MV-4-11 (cell line): ENCODE results near the gene CNOT8.
A peak's percentile ranks its signal among the peaks of the same experiment; 100 is the strongest.
"Not testable (repeated sequence)": the region's sequence is repeated elsewhere in the genome, so short reads cannot be mapped to it uniquely, and the experiment has no call there.

Experiments
- DNase-seq: peaks from one replicate; lab custom pipeline; 2025; lab: John Stamatoyannopoulos, UW

CNOT8 gene

DNA sequence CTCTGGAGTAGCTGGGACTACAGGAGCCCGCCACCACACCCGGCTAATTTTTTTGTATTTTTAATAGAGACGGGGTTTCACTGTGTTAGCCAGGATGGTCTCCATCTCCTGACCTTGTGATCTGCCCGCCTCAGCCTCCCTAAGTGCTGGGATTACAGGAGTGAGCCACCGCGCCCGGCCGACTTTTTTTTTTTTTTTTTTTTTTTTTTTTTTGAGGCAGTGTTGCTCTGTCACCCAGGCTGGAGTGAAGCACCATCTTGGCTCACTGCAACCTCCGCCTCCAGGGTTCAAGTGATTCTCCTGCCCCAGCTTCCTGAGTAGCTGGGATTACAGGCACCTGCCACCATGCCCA lies 22.8 kb upstream of the CNOT8 start:
- not testable (repeated sequence) for DNase-seq

GRCh38 chr5:154836225-154836624 lies 22.2 kb upstream of the CNOT8 start:
- DNase-seq: no peak

DNA sequence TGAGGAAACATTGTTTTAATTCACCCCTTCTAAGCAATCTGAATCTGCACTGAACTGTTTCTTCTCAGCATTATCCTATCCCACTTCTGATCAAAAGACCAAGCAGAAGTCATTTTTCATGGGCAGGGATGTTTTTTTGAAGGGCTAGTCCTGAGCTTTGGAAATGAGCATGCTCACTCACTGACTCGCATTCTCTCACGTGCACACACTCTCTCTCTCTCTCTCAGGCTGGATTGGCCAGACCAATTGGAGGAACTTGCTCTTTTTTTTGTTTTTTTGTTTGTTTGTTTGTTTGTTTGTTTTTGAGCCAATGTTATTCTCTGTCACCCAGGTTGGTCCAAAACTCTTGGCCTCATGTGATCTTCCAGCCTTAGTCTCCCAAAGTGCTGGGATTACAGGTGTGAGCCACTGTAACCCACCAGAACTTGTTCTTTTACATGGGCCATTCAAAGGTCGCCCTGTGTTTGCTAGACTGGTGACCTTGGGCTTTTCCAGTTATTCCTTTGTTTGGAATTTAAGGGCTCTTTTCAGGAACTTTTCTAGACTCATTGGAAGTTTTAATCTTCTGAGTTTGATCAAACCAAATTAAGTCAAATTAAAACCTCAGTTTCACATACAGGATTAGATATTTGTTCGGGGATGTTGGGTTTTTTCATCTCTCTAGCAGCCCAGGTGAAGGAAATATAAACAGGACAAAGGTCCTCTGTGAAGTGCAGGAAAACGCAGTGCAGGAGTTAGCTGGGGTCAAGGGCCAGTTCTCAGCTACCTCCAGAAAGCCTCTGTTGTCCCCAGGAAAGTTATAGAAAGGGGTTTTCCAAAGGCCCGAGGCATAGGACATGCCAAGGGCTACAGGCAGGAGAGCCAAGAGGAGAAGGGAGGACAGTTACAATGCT lies 21.2 kb upstream of the CNOT8 start:
- no peak for DNase-seq

DNA sequence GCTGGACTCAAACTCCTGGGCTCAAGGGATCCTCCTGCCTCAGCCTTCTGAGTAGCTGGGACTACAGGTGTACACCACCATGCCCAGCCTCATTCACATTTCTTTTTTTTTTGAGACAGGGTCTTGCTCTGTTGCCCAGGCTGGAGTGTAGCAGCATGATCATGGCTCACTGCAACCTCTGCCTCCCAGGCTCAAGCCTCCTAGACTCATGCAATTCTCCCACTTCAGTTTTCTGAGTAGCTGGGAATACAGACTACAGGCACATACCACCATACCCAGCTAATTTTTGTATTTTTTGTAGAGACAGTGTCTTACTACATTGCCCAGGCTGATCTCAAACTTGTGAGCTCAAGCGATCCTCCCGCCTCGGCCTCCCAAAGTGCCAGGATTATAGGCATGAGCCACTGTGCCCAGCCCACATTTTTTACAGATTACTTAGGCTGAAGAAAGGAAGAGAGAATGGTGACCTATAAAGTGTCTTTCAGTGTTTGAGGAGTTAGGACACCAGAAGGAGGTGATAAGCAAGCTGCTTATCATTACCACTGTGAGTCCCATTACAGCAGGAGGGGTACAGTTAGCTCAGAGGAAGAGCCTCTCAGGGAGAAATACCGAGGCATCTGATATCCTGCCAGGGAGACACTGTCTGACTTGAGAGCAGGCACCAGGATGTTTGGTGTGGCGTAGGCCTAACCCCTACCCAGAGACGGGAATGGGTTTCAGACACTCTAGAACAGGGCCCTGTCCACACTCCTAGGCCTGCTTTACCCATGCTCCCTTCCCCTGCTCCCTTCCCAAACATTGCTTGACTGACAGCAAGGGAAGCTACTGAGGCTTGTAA lies 17.8 kb upstream of the CNOT8 start:
- no peak for DNase-seq

DNA sequence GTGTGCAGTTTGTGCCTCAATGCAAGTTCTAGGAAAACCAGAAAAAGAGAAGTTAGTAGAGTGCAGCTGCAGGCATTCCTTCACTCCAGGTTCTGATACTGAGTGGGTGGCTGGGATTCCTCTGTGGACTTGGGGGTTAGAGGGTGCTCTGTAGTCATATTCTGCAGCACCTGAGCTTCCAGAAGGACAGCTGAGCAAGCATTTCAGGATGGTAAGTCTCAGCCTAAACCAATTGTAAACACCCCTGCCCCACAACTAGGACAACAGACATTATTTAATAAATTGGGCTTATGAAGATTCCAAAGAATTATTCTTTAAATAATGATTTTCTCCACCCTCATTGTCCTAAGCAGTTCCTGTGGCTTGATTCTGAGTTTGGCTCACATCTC lies 17.2 kb upstream of the CNOT8 start:
- DNase-seq: no peak

- DNase-seq: no peak
Measured at GRCh38 chr5:154842689-154843530, 15.5 kb upstream of the CNOT8 start.

DNA sequence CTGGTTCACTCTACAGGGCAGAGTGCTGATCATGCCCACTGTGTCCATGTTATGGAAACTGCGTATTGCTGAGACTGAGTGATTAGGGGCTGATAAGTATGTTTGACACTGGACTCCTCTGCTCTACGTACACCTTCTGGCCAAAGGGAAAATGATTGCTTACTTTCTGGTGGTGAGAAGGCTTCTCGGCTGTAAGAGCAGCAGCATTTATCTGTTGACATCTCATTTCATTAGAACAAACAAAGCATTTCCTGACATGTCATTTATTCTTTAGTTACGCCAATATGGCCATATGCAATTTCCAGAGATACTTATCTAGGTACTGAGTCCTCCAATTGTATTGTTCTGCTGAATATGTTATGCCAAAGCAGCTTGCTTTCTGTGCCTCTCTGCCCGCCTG lies 13.6 kb upstream of the CNOT8 start:
- DNase-seq: no peak

- DNase-seq: no peak
Measured at GRCh38 chr5:154849264-154849785, 9.1 kb upstream of the CNOT8 start.

DNA sequence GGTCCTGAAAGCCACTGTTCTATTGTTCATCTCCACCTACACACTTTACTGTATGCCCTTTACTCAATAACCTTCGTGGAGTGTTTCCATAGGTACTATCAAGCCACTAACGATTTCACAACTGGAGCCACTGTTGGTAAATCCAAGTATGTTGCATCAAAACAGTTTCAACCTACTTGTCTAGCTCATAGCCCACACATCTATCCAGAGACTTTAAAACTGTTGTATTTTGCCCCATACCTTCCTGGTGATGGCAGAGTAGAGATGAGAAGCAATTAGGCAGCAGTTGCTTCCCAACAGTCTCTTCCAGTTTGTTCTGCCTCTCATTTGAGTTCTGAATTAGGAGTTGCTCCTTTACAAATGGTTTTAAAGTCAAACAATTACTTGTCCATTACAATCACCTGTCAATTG lies 8.6 kb upstream of the CNOT8 start:
- DNase-seq: peak; percentile 48

- peak; percentile 65 for DNase-seq
Measured at GRCh38 chr5:154850255-154851062, 8.0 kb upstream of the CNOT8 start, which contains the start of gene FAXDC2. TSS of gene FAXDC2 (minus strand) at chr5:154850603. CDS start at chr5:154838178, 12,425 bp downstream.

DNA sequence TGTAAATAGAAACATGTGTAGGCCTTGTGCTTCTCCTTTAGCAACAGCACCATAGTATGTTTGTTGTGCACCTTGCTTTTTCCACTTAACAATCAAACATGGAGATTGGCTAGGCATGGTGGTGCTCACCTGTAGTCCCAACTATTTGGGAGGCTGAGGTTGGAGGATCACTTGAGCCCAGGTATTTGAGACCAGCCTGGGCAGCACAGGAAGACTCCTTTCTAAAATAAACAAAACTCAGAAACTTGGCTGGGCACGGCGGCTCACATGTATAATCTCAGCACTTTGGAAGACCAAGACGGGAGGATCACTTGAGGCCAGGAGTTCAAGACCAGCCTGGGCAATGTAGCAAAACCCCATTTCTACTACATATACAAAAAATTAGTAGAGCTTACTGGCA lies 7.1 kb upstream of the CNOT8 start:
- no peak for DNase-seq

- DNase-seq: peak; percentile 97
Measured at GRCh38 chr5:154857530-154858296, 714 bp upstream of the CNOT8 start.

- peak; percentile 90 for DNase-seq
Measured at GRCh38 chr5:154858972-154859871, 795 bp downstream of the CNOT8 start.

DNA sequence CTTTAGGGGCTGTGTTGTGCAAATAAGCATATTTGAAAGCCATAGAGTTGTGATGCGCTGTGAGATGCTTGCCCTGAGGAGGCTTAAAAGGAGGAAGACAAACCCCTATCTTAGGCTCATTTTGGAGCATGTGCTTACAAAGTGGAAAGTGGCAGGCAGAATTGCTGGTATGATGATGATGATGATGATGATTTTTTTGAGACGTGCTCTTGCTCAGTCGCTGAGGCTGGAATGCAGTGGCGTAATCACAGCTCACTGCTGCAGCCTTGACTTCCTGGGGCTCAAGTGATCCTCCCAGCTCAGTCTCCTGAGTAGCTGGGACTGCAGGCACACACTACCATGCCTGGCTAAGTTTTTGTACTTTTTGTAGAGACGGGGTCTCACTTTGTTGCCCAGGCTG lies 1.7 kb downstream of the CNOT8 start:
- peak; percentile 64 for DNase-seq

- DNase-seq: peak; percentile 81
Measured at GRCh38 chr5:154860765-154861164, 2.3 kb downstream of the CNOT8 start.

DNA sequence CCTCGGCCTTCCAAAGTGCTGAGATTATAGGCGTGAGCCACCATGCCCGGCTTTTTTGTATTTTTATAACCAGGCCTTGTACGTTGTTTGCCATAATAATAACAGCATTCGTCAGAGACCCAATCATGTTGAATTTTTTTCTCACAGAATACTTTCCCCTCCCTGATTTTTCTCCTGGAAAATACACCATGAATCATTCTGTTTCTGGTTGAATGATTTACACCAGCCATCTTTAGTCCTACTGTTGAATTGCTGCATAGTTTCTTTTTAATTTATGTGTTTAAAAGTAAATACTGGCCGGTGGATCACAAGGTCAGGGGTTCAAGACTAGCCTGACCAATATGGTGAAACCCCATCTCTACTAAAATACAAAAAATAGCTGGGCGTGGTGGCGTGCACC lies 3.5 kb downstream of the CNOT8 start:
- DNase-seq: no peak

- DNase-seq: peak; percentile 87
Measured at GRCh38 chr5:154862766-154863165, 4.3 kb downstream of the CNOT8 start.

DNA sequence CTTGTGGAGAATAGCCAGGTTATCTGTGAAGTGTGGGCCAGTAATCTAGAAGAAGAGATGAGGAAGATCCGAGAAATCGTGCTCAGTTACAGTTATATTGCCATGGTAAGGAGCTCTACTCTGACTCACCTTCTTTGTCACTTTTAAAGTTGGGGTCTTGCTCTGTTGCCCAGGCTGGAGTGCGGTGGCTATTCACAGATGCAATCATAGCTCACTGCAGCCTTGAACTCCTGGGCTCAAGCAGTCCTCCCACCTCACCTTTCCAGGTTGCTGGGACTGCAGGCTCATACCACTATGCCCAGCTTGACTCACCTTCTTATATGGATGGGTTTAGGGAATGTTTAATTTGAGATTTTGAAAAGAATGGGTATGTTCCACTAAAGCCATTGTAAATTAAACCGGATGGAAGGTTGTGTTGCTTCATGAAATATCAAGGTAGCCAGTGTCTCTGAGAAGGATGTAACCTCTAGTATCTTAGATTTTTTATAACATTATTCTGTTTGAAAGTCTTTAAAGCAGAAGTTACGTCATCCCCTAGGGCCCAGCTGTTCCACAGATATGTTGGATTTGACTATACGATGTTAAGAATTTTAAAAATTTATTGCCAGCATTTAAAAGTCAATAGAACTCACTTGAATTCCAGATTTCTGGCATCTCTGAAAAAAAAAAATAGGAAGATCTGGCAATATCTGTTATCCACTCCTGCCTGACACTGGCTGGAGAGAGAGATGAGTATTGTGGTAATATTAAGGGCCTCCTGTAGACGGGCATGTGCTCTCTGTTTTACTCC lies 5.1 kb downstream of the CNOT8 start:
- peak; percentile 35 for DNase-seq
